ENCODE measurements around the gene SPECC1.

DNA sequence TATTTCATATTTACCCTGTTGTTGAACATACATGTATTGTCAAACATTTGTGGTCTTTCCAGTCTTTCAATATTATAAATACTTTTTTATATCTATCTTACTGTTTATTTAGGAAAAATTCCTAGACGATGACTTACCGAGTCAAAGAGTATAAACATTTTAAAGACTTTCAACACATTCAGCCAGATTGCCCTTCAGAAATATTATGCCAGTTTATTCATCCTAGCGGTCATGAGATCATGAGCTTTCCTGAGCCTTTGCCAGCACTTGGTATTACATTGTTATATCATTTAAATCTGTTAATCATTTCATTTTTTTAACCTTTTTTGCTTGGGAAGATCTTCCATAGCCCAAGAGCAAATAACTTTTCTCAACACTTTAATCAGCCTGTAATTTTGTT, 197.4 kb downstream of the SPECC1 start:
- TF ChIP-seq, protein P1, sequence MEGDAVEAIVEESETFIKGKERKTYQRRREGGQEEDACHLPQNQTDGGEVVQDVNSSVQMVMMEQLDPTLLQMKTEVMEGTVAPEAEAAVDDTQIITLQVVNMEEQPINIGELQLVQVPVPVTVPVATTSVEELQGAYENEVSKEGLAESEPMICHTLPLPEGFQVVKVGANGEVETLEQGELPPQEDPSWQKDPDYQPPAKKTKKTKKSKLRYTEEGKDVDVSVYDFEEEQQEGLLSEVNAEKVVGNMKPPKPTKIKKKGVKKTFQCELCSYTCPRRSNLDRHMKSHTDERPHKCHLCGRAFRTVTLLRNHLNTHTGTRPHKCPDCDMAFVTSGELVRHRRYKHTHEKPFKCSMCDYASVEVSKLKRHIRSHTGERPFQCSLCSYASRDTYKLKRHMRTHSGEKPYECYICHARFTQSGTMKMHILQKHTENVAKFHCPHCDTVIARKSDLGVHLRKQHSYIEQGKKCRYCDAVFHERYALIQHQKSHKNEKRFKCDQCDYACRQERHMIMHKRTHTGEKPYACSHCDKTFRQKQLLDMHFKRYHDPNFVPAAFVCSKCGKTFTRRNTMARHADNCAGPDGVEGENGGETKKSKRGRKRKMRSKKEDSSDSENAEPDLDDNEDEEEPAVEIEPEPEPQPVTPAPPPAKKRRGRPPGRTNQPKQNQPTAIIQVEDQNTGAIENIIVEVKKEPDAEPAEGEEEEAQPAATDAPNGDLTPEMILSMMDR (IDR thresholded peaks at IDR 0.05): no peak
- TF ChIP-seq POLR2A (IDR thresholded peaks at IDR 0.05): no peak

All from adrenal gland (tissue), 5 donors.